Measurements from ENCODE around the gene POTEF. TPM values are rescaled to one million over a fixed set of nuclear protein-coding genes. Genes with fewer than 3 reads are reported as not detected.
"Not testable (repeated sequence)": the region's sequence is repeated elsewhere in the genome, so short reads cannot be mapped to it uniquely, and the experiment has no call there.

The POTEF gene
- total RNA-seq (2022) (not detected in 2 replicates), Bru-seq, nascent RNA (not detected), BruChase-seq, experiment 1, labeled RNA remaining after a 6-hour chase (percentile 1 among the genes with signal in this experiment), BruChase-seq, experiment 2, labeled RNA remaining after a 2-hour chase (not detected)
- long read RNA-seq = 0 reads

DNA sequence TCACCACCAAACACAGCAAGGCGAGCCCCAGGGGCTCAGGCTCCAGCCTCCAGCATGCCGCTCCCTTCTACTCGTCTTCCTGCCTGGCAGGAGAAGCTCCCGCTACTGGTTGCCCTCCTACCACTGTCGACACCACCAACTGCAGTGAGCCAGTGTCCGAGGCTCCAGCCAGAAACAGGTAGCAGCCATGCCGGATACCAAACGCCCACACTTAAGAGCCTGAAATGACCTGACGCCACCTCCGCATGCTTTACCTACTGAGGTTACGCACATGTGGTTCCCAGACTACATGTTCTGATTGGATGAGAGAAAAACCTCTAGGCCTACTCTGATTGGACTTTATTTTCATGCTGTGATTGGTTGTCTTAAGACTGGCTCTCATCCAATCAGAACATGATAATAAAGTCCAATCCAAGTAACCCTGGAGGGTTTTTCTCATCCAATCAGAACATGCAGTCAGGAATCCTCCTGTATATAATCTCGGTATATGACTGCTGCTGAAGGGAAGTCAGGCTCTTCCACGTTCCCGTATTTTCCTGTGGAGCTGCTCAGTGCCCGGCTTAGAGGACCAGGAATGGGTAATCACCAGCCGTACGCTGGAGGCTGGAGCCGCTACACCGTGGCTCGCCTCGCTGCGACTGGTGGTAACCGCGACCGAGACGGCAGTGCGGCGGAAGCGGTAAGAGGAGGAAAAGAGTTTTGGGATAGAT, at the start of gene POTEF:
Gene POTEF (minus strand): TSS at position 103 of the 710 bp plus-strand sequence. CDS start 8,707 bp downstream, outside the sequence.
- CTCF ChIA-PET; DNase-seq; H3K4me1 Mint-ChIP-seq (ENCODE audit: low read depth, unreplicated experiment); intact Hi-C loops (cut with micrococcal nuclease; ENCODE audit: unreplicated experiment); BruUV-seq (replicated peaks); H3K27ac Mint-ChIP-seq (ENCODE audit: unreplicated experiment); H3K4me3 Mint-ChIP-seq (ENCODE audit: low read depth, unreplicated experiment); H3K36me3 Mint-ChIP-seq (ENCODE audit: insufficient read depth, unreplicated experiment); H3K9me3 Mint-ChIP-seq (ENCODE audit: low read depth, unreplicated experiment): not testable (repeated sequence)
- peaks cover 16% of the 10 kb centered on the region for H3K27me3 Mint-ChIP-seq (ENCODE audit: unreplicated experiment)

DNA sequence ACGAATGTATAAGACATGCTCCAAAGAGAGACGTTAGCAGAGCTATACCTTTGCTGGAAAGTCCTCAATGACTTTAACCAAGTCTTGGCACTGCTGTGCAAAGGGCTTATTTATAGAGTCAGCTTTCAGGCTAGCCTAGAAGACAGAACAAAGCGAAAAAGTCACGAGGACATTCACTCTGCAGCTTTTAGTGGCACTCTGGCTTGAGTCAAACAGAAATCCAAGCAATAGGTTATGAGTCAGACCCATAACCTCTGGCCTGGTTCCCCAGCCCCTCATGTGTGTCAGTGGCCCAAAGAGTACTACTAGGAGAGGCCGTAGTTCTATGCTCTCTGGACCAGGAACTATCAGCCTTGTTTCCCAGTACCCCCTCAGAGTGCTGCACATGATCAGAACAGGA, 45.8 kb upstream of the POTEF start:
- H3K4me3 Mint-ChIP-seq (ENCODE audit: low read depth, unreplicated experiment); H3K4me1 Mint-ChIP-seq (ENCODE audit: low read depth, unreplicated experiment); H3K27me3 Mint-ChIP-seq (ENCODE audit: unreplicated experiment); CTCF ChIA-PET; H3K27ac Mint-ChIP-seq (ENCODE audit: unreplicated experiment); intact Hi-C loops (cut with micrococcal nuclease; ENCODE audit: unreplicated experiment); DNase-seq; BruUV-seq (replicated peaks); H3K9me3 Mint-ChIP-seq (ENCODE audit: low read depth, unreplicated experiment): not testable (repeated sequence)
- peaks cover 27% of the 10 kb centered on the region for H3K36me3 Mint-ChIP-seq (ENCODE audit: insufficient read depth, unreplicated experiment)

DNA sequence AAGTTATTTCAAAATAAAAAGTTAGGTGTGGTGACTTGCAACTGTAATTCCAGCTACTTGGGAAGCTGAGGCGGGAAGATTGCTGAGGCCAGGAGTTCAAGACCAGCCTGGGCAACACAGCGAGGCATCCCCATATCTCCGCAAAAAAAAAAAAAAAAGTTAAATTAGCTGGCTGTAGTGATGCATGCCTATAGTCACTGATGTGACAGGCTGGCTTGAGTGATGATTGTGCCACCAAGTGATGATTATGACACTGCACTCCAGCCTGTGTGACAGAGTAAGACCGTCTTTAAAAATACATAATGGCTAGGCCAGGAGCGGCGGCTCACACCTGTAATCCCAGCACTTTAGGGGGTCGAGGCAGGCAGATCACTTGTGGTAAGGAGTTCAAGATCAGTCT, 40.9 kb upstream of the POTEF start:
- H3K27ac Mint-ChIP-seq (ENCODE audit: unreplicated experiment) = no peak overlapping the region
- peaks cover 33% of the 10 kb centered on the region for H3K36me3 Mint-ChIP-seq (ENCODE audit: insufficient read depth, unreplicated experiment)
- H3K4me1 Mint-ChIP-seq (ENCODE audit: low read depth, unreplicated experiment) = no peaks in the 10 kb centered on the region
- intact Hi-C loops (cut with micrococcal nuclease; ENCODE audit: unreplicated experiment) = no loop called here
- H3K27me3 Mint-ChIP-seq (ENCODE audit: unreplicated experiment) = no peaks in the 10 kb centered on the region
- H3K9me3 Mint-ChIP-seq (ENCODE audit: low read depth, unreplicated experiment) = no peaks in the 10 kb centered on the region
- no TSS peak for BruUV-seq (replicated peaks)
- no peak overlapping the region for H3K4me3 Mint-ChIP-seq (ENCODE audit: low read depth, unreplicated experiment)
- CTCF ChIA-PET = no interaction called here
- no peak for DNase-seq
- TF ChIP-seq, protein P1, sequence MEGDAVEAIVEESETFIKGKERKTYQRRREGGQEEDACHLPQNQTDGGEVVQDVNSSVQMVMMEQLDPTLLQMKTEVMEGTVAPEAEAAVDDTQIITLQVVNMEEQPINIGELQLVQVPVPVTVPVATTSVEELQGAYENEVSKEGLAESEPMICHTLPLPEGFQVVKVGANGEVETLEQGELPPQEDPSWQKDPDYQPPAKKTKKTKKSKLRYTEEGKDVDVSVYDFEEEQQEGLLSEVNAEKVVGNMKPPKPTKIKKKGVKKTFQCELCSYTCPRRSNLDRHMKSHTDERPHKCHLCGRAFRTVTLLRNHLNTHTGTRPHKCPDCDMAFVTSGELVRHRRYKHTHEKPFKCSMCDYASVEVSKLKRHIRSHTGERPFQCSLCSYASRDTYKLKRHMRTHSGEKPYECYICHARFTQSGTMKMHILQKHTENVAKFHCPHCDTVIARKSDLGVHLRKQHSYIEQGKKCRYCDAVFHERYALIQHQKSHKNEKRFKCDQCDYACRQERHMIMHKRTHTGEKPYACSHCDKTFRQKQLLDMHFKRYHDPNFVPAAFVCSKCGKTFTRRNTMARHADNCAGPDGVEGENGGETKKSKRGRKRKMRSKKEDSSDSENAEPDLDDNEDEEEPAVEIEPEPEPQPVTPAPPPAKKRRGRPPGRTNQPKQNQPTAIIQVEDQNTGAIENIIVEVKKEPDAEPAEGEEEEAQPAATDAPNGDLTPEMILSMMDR (IDR thresholded peaks at IDR 0.05; ENCODE audit: unreplicated experiment) = no peak

DNA sequence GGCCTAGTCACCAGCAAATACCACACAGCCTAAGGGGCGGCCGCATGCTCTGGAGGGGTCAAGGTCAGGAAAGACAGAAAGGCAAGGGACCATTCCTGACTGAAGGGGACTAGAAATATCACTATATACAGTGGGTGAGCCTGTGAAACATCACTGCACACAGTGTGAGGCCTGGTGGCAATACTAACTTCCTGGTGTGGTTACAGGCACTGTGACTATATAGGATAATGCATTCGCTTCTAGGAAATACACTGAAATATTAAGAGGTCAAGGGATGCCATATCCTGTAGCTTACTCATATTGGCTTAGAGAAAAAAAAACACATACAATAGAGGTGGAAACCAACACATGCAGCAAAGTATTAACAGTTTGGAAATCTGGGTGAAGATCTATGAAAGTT, 40.1 kb upstream of the POTEF start:
- H3K9me3 Mint-ChIP-seq (ENCODE audit: low read depth, unreplicated experiment); H3K27me3 Mint-ChIP-seq (ENCODE audit: unreplicated experiment); H3K27ac Mint-ChIP-seq (ENCODE audit: unreplicated experiment); intact Hi-C loops (cut with micrococcal nuclease; ENCODE audit: unreplicated experiment); BruUV-seq (replicated peaks); DNase-seq; H3K4me1 Mint-ChIP-seq (ENCODE audit: low read depth, unreplicated experiment); H3K4me3 Mint-ChIP-seq (ENCODE audit: low read depth, unreplicated experiment); CTCF ChIA-PET: not testable (repeated sequence)
- peaks cover 40% of the 10 kb centered on the region for H3K36me3 Mint-ChIP-seq (ENCODE audit: insufficient read depth, unreplicated experiment)

DNA sequence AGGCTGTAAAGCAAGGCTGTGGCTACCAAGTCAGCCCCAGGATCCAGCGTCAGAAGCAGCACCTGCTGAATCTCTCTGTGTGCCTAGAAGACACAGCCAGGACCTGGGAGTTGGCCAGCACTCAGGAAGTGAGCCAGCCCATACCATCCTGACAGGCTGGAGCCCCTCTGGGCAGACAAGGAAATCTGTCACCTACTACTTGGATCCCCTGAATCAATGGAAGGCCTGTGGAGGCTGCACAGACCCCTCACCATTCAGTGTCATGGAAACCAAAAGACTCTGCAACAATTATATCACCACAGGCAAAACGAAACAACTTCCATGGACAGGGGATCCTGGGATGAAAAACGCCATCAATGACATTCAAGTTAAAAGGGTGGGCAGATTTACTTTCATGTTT, 37.6 kb upstream of the POTEF start:
- H3K27me3 Mint-ChIP-seq (ENCODE audit: unreplicated experiment); H3K27ac Mint-ChIP-seq (ENCODE audit: unreplicated experiment); CTCF ChIA-PET; H3K4me1 Mint-ChIP-seq (ENCODE audit: low read depth, unreplicated experiment); BruUV-seq (replicated peaks); H3K4me3 Mint-ChIP-seq (ENCODE audit: low read depth, unreplicated experiment); H3K9me3 Mint-ChIP-seq (ENCODE audit: low read depth, unreplicated experiment); intact Hi-C loops (cut with micrococcal nuclease; ENCODE audit: unreplicated experiment); DNase-seq: not testable (repeated sequence)
- H3K36me3 Mint-ChIP-seq (ENCODE audit: insufficient read depth, unreplicated experiment) = peaks cover 43% of the 10 kb centered on the region

DNA sequence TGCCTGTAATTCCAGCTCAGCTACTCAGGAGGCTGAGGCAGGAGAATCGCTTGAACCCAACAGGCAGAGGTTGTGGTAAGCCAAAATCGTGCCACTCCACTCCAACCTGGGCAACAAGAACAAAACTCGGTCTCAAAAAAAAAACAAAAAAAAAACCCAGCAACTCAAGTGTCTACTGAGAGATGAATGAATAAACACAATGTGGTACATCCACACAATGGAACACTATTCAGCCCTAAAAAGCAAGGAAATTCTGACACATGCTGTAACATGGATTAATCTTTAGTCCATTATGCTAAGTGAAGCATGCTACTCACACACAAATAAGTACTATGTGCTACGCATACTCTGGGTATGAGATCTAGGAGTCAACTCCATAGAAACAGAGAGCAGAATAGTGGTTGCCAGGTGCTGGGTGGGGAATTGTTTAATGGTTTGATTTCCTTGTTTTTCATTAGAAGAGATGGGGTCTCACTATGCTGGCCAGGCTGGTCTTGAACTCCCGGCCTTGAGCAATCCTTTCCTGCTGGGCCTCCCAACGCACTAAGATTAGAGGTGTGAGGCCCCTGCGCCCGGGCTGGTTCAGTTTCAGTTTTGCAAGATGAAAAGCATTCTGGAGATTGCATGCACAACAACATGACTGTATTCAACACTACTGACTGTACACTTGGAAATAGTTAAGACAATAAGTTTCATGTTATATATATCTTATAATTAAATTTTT, 36.4 kb upstream of the POTEF start:
- BruUV-seq (replicated peaks) = no TSS peak
- Mint-ChIP-seq H3K27me3 (ENCODE audit: unreplicated experiment) (no peaks in the 10 kb centered on the region), H3K9me3 (ENCODE audit: low read depth, unreplicated experiment) (no peaks in the 10 kb centered on the region), H3K27ac (ENCODE audit: unreplicated experiment) (no peak overlapping the region), H3K4me1 (ENCODE audit: low read depth, unreplicated experiment) (no peaks in the 10 kb centered on the region), H3K4me3 (ENCODE audit: low read depth, unreplicated experiment) (no peak overlapping the region), H3K36me3 (ENCODE audit: insufficient read depth, unreplicated experiment) (peaks cover 36% of the 10 kb centered on the region)
- CTCF ChIA-PET = no interaction called here
- DNase-seq = no peak
- TF ChIP-seq, protein P1 (IDR thresholded peaks at IDR 0.05; ENCODE audit: unreplicated experiment) = no peak
- intact Hi-C loops (cut with micrococcal nuclease; ENCODE audit: unreplicated experiment) = no loop called here
